Left renal cortex interstitium (tissue), 4 donors: ENCODE data around the gene TSC22D1. TPM values are rescaled to one million over a fixed set of nuclear protein-coding genes. Genes with fewer than 3 reads are reported as not detected.

Source experiments
- DNase-seq, 4 donors: peaks; one replicate each; pipeline ENCODE4 v3.0.0-alpha.2; 2013; ENCODE audit warnings: low read depth in 4 of 4, low spot score in 2 of 4, missing footprints in 1 of 4
- polyA plus RNA-seq, 4 donors: library from polyadenylated mRNA; unstranded; fragments of 120-200 nt; gene quantifications; one replicate each; pipeline ENCODE4 v1.2.1, GENCODE V29; 2013; ENCODE audit not compliant: insufficient read length in 4 of 4

Gene TSC22D1
- polyA plus RNA-seq, 4 donors, result 212 to 245 (median 236) TPM

DNA sequence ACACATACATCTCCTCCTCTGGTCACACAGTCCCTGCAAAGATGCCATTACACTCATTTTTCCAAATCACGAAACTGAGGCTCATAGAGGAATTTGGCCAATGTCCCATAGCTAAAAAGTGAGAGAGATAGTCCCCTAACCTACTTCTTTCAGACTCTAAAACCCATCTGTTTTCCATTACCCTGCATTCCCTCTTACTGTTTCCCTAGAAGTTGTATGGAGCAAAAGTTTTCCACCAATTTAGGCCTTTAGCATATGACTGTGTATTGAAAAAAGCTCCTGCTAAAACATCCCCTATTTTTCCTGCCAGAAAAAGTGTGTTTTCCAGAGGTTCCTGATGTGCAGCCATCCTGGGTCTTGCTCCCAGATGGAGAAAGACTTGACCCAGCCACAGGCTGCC, 186.3 kb downstream of the TSC22D1 start:
- no peak for DNase-seq

DNA sequence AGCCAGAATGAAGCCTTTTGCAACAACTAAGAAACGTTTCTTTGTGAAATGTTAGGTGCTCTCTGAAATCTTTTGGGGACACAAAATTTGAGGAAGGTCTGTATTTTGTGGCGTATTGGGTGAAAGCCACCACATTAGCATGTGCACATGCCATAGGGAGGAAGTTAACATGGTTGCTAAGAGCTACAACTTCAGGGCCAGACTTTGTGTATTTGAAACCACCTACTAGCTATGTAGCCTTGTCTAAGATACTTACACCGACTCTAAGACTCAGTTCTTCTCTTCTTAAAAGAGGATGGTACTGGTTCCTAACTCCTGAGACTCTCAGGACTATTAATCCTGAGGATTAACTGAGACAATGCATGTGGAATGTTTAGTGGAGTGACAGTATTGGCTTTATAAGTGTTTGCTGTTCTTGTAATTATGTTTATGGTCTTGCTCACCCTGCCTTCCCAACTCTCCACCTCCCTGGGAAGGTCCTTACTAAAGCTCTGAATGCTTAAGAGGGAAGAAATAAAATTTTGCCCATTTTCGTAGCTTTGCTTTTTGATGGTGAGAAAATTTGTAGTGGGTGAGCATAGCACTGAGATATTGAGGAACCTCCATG, 187.0 kb downstream of the TSC22D1 start:
- no peak for DNase-seq

DNA sequence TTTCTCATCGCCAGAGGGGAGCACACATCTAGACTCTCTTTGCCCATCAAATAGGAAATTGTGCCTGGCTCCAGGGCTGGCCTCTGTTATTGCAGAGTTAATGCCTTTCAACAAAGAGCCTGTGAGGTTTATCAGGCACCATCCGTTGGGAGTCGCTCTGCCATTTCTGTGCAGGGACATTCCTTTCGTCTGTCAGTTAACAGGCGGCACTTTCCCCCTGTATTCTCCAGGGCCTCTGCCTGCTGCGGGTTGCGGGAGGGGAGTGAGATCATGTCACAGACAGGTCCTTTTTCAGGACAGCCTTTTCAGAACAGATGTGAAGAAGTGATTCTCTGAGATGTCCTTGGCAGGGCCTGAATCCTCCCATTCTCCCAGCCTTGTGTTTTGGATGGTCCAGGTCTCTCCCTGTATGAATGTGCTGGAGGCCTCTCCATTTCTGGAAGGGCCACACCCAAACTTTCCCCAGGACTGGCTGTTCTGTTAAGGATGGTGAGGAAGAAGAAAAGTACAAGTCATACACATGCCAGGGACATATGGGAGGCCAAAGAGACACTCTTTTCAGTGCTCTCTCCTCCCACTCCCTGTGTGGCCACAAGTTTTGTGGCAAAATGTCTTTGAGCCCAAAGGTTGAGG, 187.6 kb downstream of the TSC22D1 start:
- DNase-seq, result no peak

DNA sequence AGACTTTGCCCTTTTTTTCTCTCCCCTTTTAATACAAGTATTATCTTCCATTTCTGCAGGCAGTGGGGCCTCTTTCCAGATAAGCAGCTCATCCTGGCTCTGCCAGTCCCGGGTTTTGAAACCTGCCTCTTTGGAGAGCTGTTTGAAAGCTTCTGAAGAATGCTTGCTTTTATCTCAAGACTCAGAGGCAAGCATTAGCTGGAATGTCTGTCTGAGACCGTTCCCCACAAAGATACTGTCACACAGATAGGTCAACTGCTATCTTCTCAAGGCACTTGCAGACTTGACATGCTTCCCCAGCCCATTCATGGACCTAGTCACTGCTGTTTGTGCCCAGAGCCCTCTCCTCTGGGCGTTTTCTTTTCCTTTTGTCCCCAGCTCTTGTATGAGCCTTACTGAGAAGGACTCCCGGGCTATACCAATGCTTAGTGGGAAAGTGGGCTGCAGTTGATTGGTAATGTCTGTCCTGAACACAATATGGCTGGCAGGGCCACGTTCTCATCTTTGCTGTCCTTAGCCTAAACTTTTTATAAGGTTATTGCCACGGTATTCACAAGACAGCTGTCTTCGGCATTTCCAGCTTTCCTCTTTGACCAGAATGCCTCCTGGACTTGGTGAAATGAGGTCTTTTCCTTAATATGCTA, 189.1 kb downstream of the TSC22D1 start:
- no peak for DNase-seq

DNA sequence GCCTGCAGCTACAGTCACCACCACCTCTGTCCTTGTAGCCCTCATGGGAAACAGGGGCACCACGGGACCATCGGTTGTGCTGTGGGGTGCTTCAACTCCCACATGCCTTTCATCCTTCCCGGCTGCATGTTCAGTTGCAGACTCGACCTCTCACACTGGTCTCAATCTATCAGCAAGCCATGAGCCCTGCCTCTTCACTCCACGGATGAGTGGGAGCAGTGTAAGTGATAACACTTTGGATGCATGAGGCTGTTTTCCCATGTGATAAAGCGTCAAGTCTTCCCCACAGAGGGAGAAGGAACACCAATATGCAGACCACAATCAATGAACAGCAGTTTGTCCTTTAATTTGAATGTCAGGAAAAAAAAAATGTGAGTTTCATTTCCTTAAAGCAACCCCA, 190.3 kb downstream of the TSC22D1 start:
- no peak for DNase-seq

DNA sequence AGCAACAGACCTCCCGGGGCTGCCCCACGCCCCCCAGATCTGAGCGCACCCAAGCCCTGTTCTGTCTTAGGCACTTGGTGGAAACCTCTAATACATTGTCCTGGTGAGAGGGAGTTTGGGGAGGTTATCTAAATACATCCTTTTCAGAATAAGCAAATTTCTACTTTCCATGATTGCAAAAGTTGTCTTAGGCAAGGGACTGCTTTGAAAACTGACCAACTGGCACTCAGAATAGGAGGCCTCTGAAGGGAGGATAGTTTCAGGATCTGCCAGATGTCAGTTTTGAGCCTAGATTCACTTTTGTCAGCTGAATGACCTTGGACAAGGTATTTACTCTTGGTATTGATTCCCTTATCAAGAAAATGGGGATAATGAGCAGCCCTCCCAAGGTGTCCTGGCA, 190.7 kb downstream of the TSC22D1 start:
- DNase-seq, result no peak

DNA sequence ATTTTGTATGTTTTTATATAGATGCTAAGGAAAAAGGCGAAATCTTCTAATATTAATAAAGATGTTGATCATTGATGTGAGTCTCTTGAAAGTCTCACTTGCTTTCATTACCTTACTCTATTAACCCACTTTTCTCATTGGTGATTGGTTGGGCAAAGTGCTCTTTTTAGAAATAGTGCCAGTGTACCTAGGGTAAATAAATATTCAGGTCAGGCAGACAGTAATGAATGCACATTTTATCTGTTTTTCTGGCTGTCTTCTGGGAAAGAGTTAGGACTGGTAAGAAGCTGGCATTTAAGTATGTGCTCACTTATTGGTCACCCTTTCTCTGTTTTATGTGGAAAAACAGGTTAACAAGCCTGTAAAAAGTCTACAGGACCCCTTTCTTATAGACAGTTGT, 191.4 kb downstream of the TSC22D1 start:
- no peak for DNase-seq

DNA sequence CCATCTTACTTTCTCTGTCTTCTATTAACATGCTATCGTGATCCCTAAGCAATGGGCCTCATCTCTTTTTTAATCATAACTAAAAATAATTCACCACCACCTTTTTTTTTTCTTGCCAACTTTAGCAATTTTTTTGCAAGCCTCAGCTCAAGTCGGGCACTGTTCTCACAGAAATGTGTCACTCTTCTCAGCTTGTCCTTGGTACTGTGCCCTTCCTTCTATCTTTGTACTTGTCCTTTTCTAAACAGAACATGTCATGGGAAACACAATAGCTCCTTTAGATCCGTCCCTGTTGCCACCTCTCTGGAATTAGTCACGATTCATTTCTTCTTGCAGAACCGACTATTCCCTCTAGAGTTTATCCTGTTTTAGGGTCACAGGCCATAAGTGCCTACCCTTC, 192.2 kb downstream of the TSC22D1 start:
- no peak for DNase-seq

DNA sequence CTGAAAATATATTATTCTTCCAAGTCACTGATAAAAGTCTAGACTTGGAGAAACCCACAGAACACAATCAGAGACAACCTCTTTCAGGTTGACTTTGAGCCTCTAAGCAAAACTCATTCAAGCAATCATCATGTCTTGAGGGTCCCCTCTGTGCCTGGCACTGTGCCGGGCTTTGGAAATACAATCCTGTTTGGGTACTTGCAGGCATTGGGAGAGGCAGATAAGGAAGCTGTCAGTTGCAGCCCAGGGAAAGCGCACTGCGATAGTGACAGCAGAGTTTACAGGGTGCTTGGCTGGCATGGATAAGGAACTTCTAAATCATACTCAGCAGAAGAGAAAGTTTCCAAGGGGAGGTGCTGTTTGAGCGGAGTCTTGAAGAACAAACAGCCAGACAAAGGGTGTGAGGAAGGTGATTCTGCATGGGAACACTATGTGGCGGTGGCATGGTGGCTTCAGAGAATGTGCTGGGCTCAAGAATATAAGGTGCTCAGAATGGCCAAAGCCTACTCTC, 193.4 kb downstream of the TSC22D1 start:
- no peak for DNase-seq

Other genes with a start within 250 kb of the TSC22D1 start
- 10 to 100 TPM in 3 of 4 donors, 1 to 10 TPM in 1; 9.6 to 13.3 (median 11.6) TPM for gene SERP2, start 202.5 kb downstream of the TSC22D1 start, polyA plus RNA-seq